ENCODE data around the gene GPR84.
A peak's percentile ranks its signal among the peaks of the same experiment; 100 is the strongest.

GPR84 gene

DNA sequence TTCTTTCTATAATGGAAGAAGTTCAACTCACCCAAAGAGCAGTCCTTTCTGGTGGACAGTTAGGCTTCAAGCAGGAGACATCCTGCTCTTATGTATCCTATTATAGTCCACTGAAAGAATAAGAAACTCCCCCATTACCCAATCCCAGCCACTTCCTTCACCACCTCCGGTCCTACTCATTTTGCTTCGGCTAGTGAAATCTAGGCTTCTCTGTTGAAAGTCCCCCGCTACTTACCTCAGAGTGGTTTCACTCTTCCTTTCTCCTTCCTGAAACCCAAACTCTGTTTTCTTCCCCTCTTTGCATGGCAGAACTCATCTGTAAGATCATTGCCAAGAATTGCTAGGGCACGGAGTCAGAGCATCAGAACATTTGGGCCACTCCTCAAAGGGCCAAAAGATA, at the start of gene GPR84:
TSS of gene GPR84 (minus strand) at position 74 of the 400 bp plus-strand sequence. CDS start 635 bp downstream, outside the sequence.
- no peak for DNase-seq

DNA sequence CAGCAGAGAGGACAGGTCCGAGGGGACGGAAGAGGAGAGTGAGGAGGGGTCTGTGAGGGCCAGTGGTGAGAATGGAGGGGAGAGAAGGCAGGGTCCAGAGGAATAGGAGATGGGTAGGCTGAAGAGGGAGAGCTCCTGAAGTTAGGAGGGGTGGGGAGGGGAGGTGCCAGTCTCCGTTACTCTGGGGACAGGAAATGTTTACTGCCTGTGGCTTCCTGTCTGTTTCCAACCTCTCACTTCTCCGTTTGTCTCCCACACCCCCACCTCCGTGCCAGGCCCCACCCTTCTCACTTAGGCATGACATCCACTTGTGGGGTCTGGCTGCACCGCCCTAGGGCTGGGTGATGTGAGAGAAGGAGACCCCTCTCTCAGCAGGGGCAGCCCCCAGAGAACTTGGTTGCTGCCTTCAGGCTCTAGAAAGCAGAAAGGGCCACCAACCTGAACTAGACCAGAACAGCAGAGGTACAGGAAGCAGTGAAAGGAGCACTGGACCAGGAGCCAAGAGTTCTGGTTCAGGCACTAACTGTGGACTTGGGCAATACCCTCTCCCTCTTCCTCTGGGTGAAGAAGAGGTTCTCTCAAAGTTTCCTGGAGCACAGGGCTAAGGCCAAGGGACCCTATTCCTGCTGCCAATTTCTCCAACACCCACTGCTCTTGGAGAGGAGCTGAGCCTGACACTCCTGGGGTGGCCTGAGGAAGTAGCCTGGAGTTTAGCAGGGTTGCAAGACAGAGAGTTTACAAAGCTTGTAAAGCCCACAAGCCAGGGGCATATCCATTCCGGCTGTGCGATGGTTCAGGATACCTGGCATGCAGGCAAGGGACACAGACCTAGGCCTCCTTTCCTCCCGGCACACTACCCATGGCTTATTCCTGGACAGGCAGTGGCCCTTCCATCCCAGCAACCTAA, 49.3 kb upstream of the GPR84 start:
- DNase-seq: no peak

DNA sequence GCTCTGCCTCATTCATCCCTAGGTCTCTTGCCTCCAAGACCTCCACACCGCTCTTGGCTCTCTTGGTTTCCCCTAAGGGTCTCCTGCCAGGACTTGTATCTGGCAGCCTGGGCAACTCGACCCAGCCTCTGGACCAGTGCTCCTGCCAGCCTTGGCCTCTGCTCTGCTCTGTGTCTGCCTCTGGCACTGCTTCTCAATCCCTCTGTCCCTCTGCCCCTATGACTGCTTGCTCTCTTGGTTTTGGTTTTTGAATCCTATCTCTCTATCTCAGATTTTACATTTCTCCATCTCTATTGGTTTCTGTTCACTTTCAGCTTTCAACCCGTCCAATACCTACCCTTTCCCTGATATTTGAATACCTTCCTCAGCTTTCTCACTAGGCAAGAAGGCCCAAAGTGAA, 48.5 kb upstream of the GPR84 start:
- no peak for DNase-seq

DNA sequence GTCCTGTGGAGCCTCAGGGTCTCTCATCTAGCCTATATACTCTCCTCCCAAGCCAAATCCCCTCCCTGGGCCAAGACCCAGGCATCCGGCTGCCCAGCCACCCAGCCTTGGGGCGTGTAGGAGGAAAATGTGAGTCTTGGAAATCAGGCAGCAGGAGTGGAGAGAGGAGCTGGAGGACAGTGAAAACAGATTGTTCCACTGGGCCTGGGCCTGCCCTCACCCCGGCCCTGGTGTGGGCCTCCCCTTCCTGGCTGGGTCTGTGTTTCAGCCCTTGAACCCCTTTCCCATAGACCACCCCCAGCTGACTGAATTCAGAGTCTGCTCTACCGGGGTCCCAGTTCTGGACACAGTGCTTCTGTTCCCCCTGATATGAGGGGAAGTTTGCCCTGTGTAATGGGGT, 48.1 kb upstream of the GPR84 start:
- DNase-seq: no peak

GRCh38 chr12:54411391-54412241, 47.3 kb upstream of the GPR84 start:
- DNase-seq: no peak

GRCh38 chr12:54409267-54409666, 45.0 kb upstream of the GPR84 start:
- no peak for DNase-seq

DNA sequence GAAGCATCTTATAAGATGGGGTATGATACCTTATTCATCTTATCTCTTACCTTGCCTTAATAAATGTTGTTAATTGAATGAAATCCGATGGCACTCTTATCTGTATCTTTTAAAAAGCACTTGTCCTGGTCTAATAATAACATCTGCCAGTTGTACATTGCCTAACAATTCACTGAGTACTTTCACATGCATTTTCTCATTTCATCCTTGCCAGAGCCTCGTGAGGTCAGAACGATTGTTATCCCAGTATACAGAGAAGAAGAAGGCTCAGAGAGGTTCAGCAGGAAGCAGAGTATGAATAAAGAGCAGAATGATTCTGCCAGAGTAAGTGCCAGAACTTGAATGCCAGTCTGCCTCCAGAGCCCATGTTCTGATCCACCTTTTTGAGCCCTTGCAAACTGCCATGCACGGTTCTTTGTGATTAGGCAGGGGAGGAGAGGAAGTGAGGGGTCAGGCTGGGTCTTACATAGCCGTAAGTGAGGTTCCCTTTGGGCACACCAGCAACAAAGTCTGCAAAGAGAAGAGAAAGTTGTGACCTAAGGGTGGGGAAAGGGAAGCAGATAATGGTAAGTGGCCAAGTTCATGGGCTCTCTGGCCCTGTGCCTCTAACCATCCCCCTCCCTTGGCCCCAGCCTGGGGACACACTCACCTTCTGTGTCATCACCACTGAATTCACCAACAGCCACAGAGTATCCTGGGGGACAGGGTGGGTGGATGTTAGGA, 43.1 kb upstream of the GPR84 start:
- no peak for DNase-seq

DNA sequence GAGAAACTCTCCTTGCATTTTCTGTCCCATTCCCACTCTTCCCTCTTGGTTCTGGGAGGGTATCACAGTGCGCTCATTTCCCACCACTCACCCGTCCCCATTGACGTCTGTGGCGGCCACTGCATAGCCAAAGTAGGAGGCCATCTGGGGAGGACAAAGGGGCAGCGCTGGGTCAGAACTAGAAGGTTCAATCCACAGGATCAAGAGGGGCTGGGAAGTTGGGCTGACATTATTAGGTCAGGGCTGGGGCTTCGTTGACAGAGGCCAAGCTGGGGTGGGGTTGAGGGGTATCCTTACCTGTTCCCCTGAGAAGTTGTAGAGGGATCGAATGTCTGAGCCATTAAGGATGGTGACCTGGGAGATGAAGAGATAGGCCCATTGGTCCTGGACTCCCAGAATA, 41.3 kb upstream of the GPR84 start:
- no peak for DNase-seq

GRCh38 chr12:54405106-54405505, 40.8 kb upstream of the GPR84 start:
- DNase-seq: no peak

- DNase-seq: peak; percentile 71
Measured at GRCh38 chr12:54404061-54405004, 40.0 kb upstream of the GPR84 start.

GRCh38 chr12:54401119-54401518, 36.8 kb upstream of the GPR84 start:
- DNase-seq: no peak

GRCh38 chr12:54398995-54399793, 34.9 kb upstream of the GPR84 start:
- peak; percentile 86 for DNase-seq

- DNase-seq: no peak
Measured at GRCh38 chr12:54398218-54398617, 33.9 kb upstream of the GPR84 start.

DNA sequence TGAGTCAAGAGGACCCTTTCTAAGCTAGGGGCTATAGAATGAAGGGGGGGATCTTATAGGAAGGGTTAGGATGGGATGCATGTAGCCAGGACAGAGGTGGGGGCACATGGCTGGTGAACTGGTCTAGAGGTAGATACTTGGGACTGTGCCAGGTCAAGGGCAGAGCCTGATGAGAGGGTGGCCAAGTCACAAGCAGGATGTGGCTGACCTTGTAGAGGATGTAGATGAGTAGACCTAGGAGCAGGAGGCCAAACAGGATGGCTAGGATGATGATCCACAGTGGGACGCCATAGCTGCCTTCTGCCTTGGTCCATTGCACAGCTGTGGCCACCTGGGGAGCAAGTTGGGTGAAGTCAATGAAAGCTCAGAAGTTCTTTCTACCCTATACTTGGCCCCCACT, 32.9 kb upstream of the GPR84 start:
- DNase-seq: no peak

DNA sequence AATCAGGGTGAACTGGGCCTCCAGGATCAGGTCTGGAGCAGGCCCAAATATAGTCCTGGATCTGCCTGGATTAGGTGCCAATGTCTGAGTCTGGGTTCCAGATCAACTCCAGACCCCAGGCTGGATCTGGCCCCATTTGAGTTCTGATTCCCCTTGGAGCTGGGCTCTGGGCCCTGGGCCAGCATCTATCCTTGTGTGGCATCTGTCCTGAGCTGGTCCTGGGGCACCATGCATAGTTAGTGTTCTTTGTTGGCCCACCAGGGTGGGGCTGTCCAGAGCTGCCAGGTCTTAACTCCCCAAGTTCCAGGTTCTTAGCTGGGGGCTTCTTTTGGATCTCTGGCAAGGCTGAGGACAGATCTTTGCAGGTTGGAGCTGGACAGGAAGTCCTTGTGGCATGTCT, 31.3 kb upstream of the GPR84 start:
- DNase-seq: no peak

GRCh38 chr12:54394986-54395385, 30.7 kb upstream of the GPR84 start:
- no peak for DNase-seq

GRCh38 chr12:54394281-54394719, 30.0 kb upstream of the GPR84 start:
- DNase-seq: peak; percentile 54

DNA sequence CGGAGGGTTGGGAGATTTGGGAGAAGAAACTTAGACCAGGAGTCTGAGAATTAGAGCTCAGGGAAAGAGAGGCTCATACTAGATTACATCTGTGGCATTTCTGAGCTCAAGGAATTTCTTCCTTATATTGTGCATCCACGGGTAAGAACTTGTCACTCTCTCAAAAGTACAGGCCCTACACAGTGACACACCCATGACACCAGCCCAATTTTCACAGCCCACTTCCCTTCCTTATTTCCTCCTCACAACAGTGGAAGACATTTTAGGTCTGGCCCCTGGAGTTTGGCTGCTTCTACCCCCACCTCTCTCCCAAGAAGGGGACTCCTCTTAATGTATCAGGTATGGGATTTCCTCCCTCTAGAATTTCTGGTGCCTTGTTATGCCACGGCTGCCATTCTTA, 29.5 kb upstream of the GPR84 start:
- DNase-seq: no peak

- DNase-seq: peak; percentile 42
Measured at GRCh38 chr12:54393207-54393609, 28.9 kb upstream of the GPR84 start.

DNA sequence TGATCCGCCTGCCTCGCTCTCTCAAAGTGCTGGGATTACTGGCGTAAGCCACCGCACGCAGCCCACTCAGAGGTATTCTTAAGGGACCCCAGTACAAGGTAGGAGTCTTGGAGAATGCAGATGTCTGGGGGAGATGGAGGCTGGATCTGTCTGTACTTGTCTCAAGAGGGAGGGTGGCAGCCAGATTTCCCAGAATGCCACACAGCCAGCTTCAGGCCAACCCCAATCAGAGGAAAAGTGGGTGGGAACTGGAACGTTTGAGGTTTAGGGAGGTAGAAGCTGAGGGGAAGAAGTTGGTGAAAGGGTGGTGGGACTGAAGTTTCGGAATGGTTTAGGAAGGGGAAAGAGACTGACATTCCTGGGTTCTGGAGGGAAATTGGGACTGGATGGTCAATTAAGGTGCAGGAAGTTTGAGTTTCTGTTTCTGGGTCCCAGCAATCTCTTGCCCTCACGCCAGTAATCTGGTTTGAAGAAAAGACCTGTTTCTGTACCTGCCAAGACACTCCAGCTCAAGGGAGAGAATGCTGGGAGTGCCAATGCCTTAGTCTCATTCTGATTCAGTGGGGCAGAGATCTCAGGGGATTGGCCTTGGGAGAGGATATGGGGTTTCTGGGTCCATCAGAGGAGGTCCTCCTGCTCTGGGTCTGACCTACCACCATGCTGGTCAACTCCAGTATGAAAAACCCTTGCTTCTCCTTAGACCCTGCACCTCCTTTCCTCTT, 28.4 kb upstream of the GPR84 start:
- DNase-seq: no peak
